HG02870 (cell line): ENCODE data around the gene SPATA12.

Source experiments
- ATAC-seq: cut with Tn5 transposase; IDR thresholded peaks from one replicate; pipeline ENCODE4 v1.9.1; 2021; ENCODE audit warnings: mild to moderate bottlenecking, moderate library complexity; ENCODE audit not compliant: unreplicated experiment

SPATA12 gene

GRCh38 chr3:57052662-57053061, 7.8 kb upstream of the SPATA12 start:
- ATAC-seq, result no peak

- ATAC-seq, result no peak
These were observed 7.3 kb upstream of the SPATA12 start for GRCh38 chr3:57053122-57053521.

- no peak for ATAC-seq
These were observed 3.1 kb upstream of the SPATA12 start for GRCh38 chr3:57057351-57057750.

GRCh38 chr3:57059411-57059810, 1.1 kb upstream of the SPATA12 start:
- ATAC-seq, result no peak

DNA sequence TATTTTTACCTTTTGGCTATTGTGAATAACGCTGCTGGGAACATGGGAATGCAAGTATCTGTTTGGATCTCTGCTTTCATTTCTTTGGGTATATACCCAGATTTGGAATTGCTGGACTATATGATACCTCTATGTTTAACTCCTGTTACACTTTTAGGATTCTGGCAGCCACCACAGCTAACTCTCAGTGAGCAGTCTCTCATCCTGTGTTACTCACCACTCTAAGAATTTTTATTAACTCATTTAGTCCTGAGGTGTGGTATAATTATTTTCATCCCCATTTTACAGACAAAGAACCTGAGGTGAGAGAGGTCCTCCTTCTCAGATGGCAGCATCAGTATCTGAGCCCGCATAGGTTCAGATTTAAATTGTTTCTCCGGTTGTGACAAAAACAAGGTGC, 1.1 kb downstream of the SPATA12 start:
- no peak for ATAC-seq

DNA sequence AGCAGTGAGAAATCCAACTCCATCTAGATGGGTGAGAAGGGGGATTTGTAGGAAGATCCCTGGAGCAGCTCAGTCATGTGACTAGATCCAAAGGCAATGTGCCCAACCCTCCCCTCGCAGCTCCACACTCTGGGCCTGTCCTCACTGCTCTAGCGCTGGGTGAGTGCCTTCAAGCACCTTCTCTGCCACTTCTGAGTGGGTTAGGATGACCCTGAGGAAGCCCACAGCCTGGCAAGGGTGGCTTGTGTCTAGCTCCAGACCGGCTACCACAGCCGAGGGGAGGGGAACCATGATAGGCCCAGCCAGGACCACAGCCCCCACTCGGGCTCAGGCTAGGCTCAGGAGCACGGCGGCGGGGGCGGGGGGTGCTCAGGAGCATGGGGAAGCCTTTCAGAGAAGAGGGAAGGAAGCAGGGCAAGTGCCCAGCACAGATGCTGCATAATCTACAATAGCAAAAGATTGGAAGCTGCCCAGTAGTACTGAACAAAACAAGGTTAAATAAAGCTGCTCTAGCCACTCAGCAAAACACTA, 1.7 kb downstream of the SPATA12 start:
- ATAC-seq, result no peak

DNA sequence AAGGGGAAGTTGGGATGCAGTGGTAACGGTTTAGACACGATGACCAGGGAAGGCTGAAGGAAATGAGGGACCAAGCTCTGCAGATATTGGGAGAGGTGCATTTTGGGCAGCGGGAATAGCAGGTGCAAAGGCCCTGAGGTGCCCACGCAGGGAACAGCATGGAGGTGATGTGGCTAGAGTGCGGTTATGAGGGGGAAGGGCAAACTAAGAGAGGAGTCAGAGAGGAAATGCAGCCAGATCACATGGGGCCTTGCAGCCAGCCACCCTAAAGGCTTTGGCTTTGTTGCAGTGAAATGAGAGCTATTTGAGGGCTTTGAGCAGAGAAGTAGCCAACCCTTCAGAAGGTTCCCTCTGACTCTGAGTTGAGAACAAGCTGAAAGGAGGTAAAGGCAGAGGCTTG, 2.6 kb downstream of the SPATA12 start:
- ATAC-seq, result no peak

DNA sequence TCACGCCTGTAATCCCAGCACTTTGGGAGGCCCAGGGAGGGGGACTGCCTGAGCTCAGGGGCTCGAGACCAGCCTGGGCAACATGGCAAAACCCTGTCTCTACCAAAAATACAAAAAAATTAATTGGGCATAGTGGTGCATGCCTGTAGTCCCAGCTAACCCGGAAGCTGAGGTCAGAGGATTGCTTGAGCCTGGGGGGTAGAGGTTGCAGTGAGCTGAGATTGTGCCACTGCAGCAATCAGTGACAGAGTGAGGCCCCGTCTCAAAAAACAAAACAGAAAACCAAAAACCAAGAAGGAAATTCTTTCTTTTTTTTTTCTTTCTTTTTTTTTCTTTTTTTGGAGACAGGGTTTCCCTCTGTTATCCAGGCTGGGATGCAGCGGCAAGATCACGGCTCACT, 3.5 kb downstream of the SPATA12 start:
- no peak for ATAC-seq

- ATAC-seq, result no peak
These were observed 4.1 kb downstream of the SPATA12 start for GRCh38 chr3:57064572-57064971.

- no peak for ATAC-seq
These were observed 5.1 kb downstream of the SPATA12 start for GRCh38 chr3:57065588-57065987.

DNA sequence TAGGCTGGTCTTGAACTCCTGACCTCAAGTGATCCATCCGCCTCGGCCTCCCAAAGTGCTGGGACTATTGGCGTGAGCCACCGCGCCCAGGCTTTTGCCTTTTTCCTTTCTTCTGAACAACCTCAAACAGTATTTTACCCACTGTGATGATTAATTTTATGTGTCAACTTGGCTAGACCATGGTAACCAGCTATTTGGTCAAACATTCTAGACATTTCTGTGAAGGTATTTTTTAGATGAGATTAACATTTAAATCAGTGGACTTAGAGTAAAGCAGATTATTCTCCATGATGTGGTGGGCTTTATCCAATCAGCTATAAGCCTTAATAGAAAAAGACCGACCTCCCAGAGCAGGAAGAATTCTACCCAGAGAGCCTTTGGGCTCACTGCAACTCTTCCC, 6.0 kb downstream of the SPATA12 start:
- no peak for ATAC-seq

DNA sequence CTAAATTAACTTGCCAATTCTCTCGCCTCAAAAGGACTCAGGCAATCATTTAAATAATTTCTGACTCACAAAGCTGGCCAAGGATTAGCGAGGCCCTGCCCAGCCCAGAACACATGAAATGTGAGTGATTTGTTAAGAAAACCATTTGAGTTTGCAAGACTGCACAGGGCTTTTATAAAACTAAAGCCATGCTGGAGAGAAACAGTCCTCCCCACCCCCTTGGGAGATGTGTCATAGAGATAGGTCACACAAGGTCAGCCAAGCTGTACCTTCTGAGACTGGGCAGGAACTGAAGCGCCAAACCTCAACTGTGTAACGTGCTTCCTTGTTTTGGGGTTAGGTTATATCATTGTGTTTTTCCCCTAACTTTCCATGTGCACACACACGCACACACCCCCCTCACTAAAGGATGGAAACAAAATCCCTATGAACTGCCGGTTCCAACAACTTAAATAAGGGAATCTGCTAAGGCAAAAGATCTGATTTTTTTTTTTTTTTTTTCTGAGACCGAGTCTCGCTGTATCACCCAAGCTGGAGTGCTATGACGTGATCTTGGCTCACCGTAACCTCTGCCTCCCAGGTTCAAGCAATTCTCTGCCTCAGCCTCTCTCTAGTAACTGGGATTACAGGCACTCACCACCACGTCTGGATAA, 8.1 kb downstream of the SPATA12 start:
- ATAC-seq, result peak; percentile 98

DNA sequence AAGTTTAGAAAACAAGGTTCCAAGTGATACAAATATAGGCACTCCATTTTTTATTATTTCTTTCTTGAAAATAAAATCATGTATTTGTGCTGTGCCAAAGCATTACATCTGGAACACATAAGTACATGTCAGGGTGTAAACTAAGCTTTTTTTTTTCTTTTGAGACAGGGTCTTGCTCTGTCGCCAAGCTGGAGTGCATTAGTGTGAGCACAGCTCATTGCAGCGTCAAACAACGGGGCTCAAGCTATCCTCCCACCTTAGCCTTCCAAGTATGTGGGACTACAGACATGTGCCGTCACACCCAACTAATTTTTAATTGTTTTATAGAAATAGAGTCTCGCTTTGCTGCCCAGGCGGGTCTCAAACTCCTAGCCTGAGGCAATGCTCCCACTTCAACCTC, 9.0 kb downstream of the SPATA12 start:
- no peak for ATAC-seq

DNA sequence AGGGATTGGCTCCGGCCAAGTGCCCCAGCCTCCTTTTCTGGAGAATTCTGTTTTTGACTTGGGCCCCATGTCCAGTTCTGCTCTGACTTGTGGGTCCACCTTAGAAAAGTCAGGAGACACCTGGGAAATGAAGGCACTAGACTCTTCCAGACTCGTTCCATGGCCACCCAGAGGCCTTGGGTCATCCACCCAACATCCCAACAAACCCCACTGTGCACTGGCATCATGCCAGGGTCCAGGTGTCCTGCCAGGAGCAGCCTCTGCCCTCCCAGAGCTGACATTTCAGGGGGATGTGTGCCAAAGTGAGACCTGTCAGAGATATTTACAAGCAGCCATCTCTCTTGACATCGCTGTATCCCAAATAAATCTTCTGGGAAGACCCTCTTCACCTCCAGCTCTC, 13.2 kb downstream of the SPATA12 start:
- no peak for ATAC-seq

GRCh38 chr3:57074135-57074534, 13.7 kb downstream of the SPATA12 start:
- no peak for ATAC-seq

DNA sequence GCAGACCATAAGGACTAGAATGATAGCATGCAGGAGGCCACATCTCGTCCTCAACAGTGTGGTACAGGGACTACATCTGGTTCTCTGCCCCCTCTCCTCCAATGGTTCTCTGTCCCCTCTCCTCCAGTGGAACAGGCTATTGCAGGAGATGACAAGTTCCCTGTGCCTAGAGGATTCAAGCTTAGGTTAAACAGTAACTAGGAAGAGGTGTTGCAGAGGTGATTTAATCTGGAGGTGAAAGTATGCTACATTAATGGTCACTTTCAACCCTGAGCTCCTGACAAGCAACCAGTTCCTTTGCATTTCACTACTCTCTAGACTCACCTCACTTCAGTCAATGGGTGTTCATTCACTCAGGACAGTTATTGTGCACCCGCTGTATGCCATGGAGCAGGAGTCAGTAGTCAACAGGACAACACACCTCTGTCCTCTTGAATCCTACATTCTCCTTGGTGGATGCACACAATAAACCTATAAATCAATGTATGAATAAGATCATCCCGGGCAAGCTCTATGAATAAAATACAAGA, 16.0 kb downstream of the SPATA12 start:
- no peak for ATAC-seq

GRCh38 chr3:57077630-57078343, 17.3 kb downstream of the SPATA12 start:
- ATAC-seq, result no peak

GRCh38 chr3:57078344-57078634, 17.8 kb downstream of the SPATA12 start:
- no peak for ATAC-seq

DNA sequence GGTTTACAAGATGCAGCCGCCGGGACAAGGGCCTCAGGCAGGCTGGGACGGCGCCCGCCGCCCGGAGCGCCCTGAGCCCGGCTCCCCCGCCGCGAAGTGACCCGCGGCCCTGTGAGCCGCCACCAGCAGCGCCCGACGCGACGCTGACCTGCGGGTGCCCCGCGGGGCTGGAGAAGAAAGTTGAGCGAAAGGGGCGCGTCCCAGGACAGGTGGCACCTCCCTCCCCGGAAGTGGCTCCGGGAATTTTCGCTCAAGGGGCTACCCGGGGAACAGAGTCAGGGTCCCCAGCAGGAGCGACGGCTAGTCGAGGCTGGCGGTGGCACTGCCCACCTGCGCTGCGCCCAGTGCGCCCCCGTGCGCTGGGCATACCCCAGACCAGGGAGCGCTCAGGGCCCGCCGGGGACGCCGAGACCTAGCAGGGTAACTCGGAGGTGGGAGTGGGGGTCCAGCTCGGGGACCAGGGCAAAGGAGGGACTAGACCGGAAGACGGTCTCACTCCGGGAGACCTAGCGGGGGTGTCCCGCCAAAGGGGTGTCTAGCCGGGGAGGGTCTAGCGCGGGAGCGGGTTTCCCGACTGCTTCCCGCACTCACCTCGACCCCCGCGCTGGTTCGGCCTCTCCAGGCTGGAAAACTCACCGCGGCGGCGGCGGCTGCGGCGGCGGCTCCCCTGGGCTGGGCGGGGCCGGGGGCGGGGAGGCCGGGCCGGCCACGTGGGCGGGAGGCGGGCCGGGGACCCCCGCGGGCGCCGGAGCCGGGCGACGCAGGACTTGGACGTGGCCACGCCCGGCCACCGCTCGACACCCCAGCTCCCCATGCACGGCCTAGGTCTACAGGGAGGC, 18.4 kb downstream of the SPATA12 start:
- no peak for ATAC-seq

DNA sequence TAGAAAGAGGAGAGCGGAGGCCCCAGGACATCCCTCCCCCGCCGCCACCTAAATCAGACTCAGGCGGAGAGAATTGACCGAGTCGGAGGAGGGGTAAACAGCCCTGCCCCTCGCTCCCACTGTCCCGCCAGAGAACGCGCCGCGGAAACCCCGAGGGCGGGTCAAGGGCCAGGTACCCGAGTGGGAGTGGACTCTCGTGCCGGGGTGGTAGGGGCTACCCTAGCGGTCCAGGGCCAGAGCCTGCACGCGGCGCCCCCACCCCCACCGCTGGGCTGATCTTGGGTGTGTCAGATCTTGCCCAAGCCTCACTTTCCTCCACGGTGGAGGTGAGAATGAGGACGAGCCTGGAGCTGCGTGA, 19.0 kb downstream of the SPATA12 start:
- ATAC-seq, result no peak

GRCh38 chr3:57080171-57080570, 19.7 kb downstream of the SPATA12 start:
- no peak for ATAC-seq

DNA sequence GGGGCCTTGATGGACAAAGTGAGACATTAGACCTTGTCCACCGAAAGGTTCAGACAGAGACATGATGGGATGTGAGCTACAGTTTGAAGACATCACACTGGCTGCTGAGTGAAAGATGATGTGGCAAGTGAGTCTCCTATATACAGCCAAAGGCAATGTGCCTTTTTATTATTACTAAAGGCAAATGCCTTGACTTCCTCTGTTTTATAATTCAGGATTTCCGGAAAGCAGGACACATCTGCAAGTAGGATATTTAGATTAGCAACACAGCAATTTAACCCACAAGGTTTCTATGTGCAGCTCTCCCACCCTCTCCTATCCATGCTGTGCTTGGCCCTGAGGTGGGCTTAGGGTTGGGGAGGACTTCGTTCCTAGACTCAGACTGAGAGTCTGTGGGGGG, 20.7 kb downstream of the SPATA12 start:
- ATAC-seq, result no peak
